ENCODE results near the gene RGS13. TPM values are rescaled to one million over a fixed set of nuclear protein-coding genes. Genes with fewer than 3 reads are reported as not detected.

Gene RGS13
- total RNA-seq (1 to 10 TPM in 2 of 7 donors, under 1 TPM in 4, not detected in 1; 0.09 to 1.7 (median 0.40) TPM), polyA plus RNA-seq (10 to 100 TPM in 1 of 3 donors, 1 to 10 TPM in 1, under 1 TPM in 1; 0.32 to 13.3 (median 1.3) TPM)
- long read RNA-seq, donor 1 = 0 reads
- long read RNA-seq, donor 2 = 0 reads

GRCh38 chr1:192635939-192636338, at the start of gene RGS13:
RGS13 (plus strand) TSS chr1:192636147; CDS start chr1:192644335, 8,188 bp downstream.
- Histone ChIP-seq H3K36me3 (no peaks in the 10 kb centered on the region), H3K4me3 (no peak within 1 kb of the TSS), H3K27ac (no peak within 1 kb of the TSS), H3K27me3 (replicated peaks in 1 of 7) (peaks cover 0 to 22% (median 0%) of the 10 kb centered on the region in 7 donors), H3K4me1 (peaks cover 0 to 6% (median 4%) of the 10 kb centered on the region in 6 donors), H3K9me3 (no peaks in the 10 kb centered on the region)
- intact Hi-C loops (cut with DNase I; ENCODE audit: low total_unique reads) = no loop called here
- DNase-seq = no peak
- WGBS, 5 donors = 78 to 87% (median 81%) methylated on average over 4 of the region's 4 CpGs
- TF ChIP-seq POLR2AphosphoS5 (IDR thresholded peaks at IDR 0.05) = no peak

- Histone ChIP-seq H3K36me3 (no peaks in the 10 kb centered on the region), H3K27me3 (replicated peaks in 1 of 7) (no peaks in the 10 kb centered on the region), H3K4me3 (no peak overlapping the region), H3K9me3 (no peaks in the 10 kb centered on the region), H3K4me1 (no peaks in the 10 kb centered on the region), H3K27ac (no peak overlapping the region)
- WGBS, 5 donors = 89 to 96% (median 93%) methylated on average over 5 of the region's 5 CpGs
- DNase-seq = no peak
- no peak for TF ChIP-seq POLR2A (IDR thresholded peaks at IDR 0.05)
- intact Hi-C loops (cut with DNase I; ENCODE audit: low total_unique reads) = no loop called here
Measured at GRCh38 chr1:192587386-192588266, 48.3 kb upstream of the RGS13 start.

- H3K4me3 ChIP-seq = no peak overlapping the region
- DNase-seq = no peak
- H3K27ac ChIP-seq = no peak overlapping the region
- no peaks in the 10 kb centered on the region for H3K4me1 ChIP-seq
- no peaks in the 10 kb centered on the region for H3K27me3 ChIP-seq (replicated peaks in 1 of 7)
- 76 to 92% (median 85%) methylated on average over 1 of the region's 1 CpG for WGBS, 5 donors
- no peaks in the 10 kb centered on the region for H3K36me3 ChIP-seq
- H3K9me3 ChIP-seq = no peaks in the 10 kb centered on the region
- no peak for TF ChIP-seq POLR2AphosphoS5 (IDR thresholded peaks at IDR 0.05)
- no peak for TF ChIP-seq CTCF (IDR thresholded peaks at IDR 0.05 in 8 of 11, conservative IDR thresholded peaks at IDR 0.05 in 3 of 11)
- TF ChIP-seq POLR2A (IDR thresholded peaks at IDR 0.05) = no peak
- intact Hi-C loops (cut with DNase I; ENCODE audit: low total_unique reads) = no loop called here
Measured at GRCh38 chr1:192588546-192588945, 47.4 kb upstream of the RGS13 start.

- Histone ChIP-seq H3K9me3 (no peaks in the 10 kb centered on the region), H3K4me3 (no peak overlapping the region), H3K4me1 (no peaks in the 10 kb centered on the region), H3K27ac (no peak overlapping the region), H3K36me3 (no peaks in the 10 kb centered on the region), H3K27me3 (replicated peaks in 1 of 7) (no peaks in the 10 kb centered on the region)
- TF ChIP-seq CTCF (IDR thresholded peaks at IDR 0.05 in 8 of 11, conservative IDR thresholded peaks at IDR 0.05 in 3 of 11) = no peak
- DNase-seq = no peak
- WGBS, 5 donors = 76 to 96% (median 94%) methylated on average over 3 of the region's 3 CpGs
- intact Hi-C loops (cut with DNase I; ENCODE audit: low total_unique reads) = no loop called here
Measured at GRCh38 chr1:192589813-192590212, 46.1 kb upstream of the RGS13 start.

- H3K4me3 ChIP-seq = no peak overlapping the region
- WGBS, 5 donors = 70 to 89% (median 80%) methylated on average over 4 of the region's 4 CpGs
- TF ChIP-seq POLR2AphosphoS5 (IDR thresholded peaks at IDR 0.05) (no peak), CTCF (IDR thresholded peaks at IDR 0.05 in 8 of 11, conservative IDR thresholded peaks at IDR 0.05 in 3 of 11) (no peak), POLR2A (IDR thresholded peaks at IDR 0.05) (no peak)
- no peak overlapping the region for H3K27ac ChIP-seq
- DNase-seq = no peak
- H3K4me1 ChIP-seq = no peaks in the 10 kb centered on the region
- intact Hi-C loops (cut with DNase I; ENCODE audit: low total_unique reads) = no loop called here
- H3K27me3 ChIP-seq (replicated peaks in 1 of 7) = no peaks in the 10 kb centered on the region
- H3K9me3 ChIP-seq = no peaks in the 10 kb centered on the region
- no peaks in the 10 kb centered on the region for H3K36me3 ChIP-seq
Measured at GRCh38 chr1:192592517-192592916, 43.4 kb upstream of the RGS13 start.
